ENCODE measurements around the gene KCNIP1.

GRCh38 chr5:170483701-170484458 lies 19.9 kb upstream of the KCNIP1 start:
- TF ChIP-seq, protein P1, sequence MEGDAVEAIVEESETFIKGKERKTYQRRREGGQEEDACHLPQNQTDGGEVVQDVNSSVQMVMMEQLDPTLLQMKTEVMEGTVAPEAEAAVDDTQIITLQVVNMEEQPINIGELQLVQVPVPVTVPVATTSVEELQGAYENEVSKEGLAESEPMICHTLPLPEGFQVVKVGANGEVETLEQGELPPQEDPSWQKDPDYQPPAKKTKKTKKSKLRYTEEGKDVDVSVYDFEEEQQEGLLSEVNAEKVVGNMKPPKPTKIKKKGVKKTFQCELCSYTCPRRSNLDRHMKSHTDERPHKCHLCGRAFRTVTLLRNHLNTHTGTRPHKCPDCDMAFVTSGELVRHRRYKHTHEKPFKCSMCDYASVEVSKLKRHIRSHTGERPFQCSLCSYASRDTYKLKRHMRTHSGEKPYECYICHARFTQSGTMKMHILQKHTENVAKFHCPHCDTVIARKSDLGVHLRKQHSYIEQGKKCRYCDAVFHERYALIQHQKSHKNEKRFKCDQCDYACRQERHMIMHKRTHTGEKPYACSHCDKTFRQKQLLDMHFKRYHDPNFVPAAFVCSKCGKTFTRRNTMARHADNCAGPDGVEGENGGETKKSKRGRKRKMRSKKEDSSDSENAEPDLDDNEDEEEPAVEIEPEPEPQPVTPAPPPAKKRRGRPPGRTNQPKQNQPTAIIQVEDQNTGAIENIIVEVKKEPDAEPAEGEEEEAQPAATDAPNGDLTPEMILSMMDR (IDR thresholded peaks at IDR 0.05; ENCODE audit: insufficient read depth, low read length): no peak
- TF ChIP-seq GABPA (IDR thresholded peaks at IDR 0.05; ENCODE audit: low read depth): no peak
- TF ChIP-seq POLR2AphosphoS5 (IDR thresholded peaks at IDR 0.05; ENCODE audit: low read depth): no peak

Measured in HL-60 (cell line).